AML-193 (cell line): ENCODE measurements around the gene BRF1.
"Not testable (repeated sequence)": the region's sequence is repeated elsewhere in the genome, so short reads cannot be mapped to it uniquely, and the experiment has no call there.

Source experiments
- DNase-seq, 2 experiments: peaks; one replicate each; lab custom pipeline; 2025; lab: John Stamatoyannopoulos, UW

Gene BRF1

GRCh38 chr14:105315211-105315721, 14.5 kb upstream of the BRF1 start:
- DNase-seq: peak; percentile 19 to 36

GRCh38 chr14:105314287-105315200, 13.7 kb upstream of the BRF1 start, which contains the start of gene PACS2:
Gene PACS2 (plus strand): TSS chr14:105314748. CDS start chr14:105314919, 171 bp downstream.
- peak; percentile 60 to 69 for DNase-seq

GRCh38 chr14:105313381-105314286, 12.8 kb upstream of the BRF1 start:
- peak; percentile 16 to 29 for DNase-seq

GRCh38 chr14:105312973-105313372, 12.2 kb upstream of the BRF1 start:
- DNase-seq: no peak

GRCh38 chr14:105311838-105312237, 11.0 kb upstream of the BRF1 start:
- DNase-seq: no peak

- no peak for DNase-seq
Observed at GRCh38 chr14:105309371-105309770, 8.6 kb upstream of the BRF1 start.

GRCh38 chr14:105307052-105307727, 6.4 kb upstream of the BRF1 start:
- no peak for DNase-seq

GRCh38 chr14:105305791-105306190, 5.0 kb upstream of the BRF1 start:
- DNase-seq: no peak

GRCh38 chr14:105305345-105305744, 4.5 kb upstream of the BRF1 start:
- no peak for DNase-seq

GRCh38 chr14:105304565-105304964, 3.8 kb upstream of the BRF1 start:
- no peak for DNase-seq

- no peak for DNase-seq
Observed at GRCh38 chr14:105303949-105304348, 3.1 kb upstream of the BRF1 start.

GRCh38 chr14:105301915-105302249, 1.1 kb upstream of the BRF1 start:
- DNase-seq: not testable (repeated sequence)

GRCh38 chr14:105301103-105301914, 508 bp upstream of the BRF1 start:
- DNase-seq: peak; percentile 84 to 90

- DNase-seq: peak in 1 of 2 experiments; percentile 7
Observed at GRCh38 chr14:105299654-105300541, 903 bp downstream of the BRF1 start.

GRCh38 chr14:105297311-105297710, 3.5 kb downstream of the BRF1 start:
- not testable (repeated sequence) for DNase-seq

- DNase-seq: peak in 1 of 2 experiments; percentile 7
Observed at GRCh38 chr14:105294142-105294597, 6.6 kb downstream of the BRF1 start.

- peak; percentile 67 to 81 for DNase-seq
Observed at GRCh38 chr14:105292826-105293711, 7.7 kb downstream of the BRF1 start.

GRCh38 chr14:105290621-105291346, 10.0 kb downstream of the BRF1 start:
- DNase-seq: peak in 1 of 2 experiments; percentile 4
